HCT116 (cell line): ENCODE results near the gene ITIH1. TPM values are rescaled to one million over a fixed set of nuclear protein-coding genes. Genes with fewer than 3 reads are reported as not detected.

Source experiments
- ATAC-seq: fragments of 200-7000 bp; cut with Tn5 transposase; 2 replicates; pipeline ENCODE4 v1.9.1; 2020; ENCODE audit warnings: mild to moderate bottlenecking, moderate library complexity
- BruUV-seq: library from RNA; stranded (reverse); fragments of 400-500 nt; replicated peaks from 2 replicates; lab custom pipeline; 2021; lab: Mats Ljungman, UMichigan
- CTCF ChIA-PET: fragments of 300-600 bp; sonication (Branson Sonifier 250); formaldehyde crosslinking; loops from one replicate; lab custom pipeline; 2021; ENCODE audit warnings: antibody characterized with exemption; lab: Charles Lee
- POLR2A ChIA-PET: fragments of 300-600, 350-600 bp; sonication (Branson Sonifier 250); formaldehyde crosslinking; loops from one replicate; lab custom pipeline; 2021; ENCODE audit warnings: antibody characterized with exemption; lab: Charles Lee
- RAD21 ChIA-PET, 2 experiments: fragments of 300-600 bp; sonication (Branson Sonifier 250); formaldehyde crosslinking; loops; one replicate each; lab custom pipeline; 2023; ENCODE audit warnings: low total read pairs in 2 of 2; ENCODE audit not compliant: uncharacterized antibody in 2 of 2, unreplicated experiment in 2 of 2, low non-redundant PET in 1 of 2; lab: Charles Lee
- DNase-seq: peaks from one replicate; pipeline ENCODE4 v3.0.0-alpha.2; 2010; ENCODE audit warnings: low read depth, low spot score
- H2AFZ ChIP-seq: fragments of 200-600 bp; shearing (Covaris generic), sonication (generic); 2 replicates; pipeline ENCODE4 v1.6.1; 2017; ENCODE audit warnings: low read depth, mixed run types, mixed read lengths, antibody characterized with exemption, low read length; ENCODE audit not compliant: poor library complexity, severe bottlenecking
- H3K27ac ChIP-seq: 2 replicates; pipeline ENCODE4 v1.5.1; 2012; ENCODE audit warnings: low read depth, low read length
- H3K27me3 ChIP-seq: fragments of 200-600 bp; sonication (generic); 2 replicates; pipeline ENCODE4 v1.6.1; 2016; ENCODE audit warnings: mixed run types, low read length, mixed read lengths; ENCODE audit not compliant: insufficient read depth
- H3K36me3 ChIP-seq, 2 experiments: fragments of 200-500 bp in 1 of 2; fragments of 200-600 bp in 1 of 2; sonication (Bioruptor generic) in 1 of 2; sonication (generic) in 1 of 2; 2 replicates each; pipeline versions ENCODE4 v1.5.1 to v1.6.1; 2014 to 2016; ENCODE audit warnings: low read length in 2 of 2, inconsistent platforms in 1 of 2, mixed read lengths in 1 of 2, mixed run types in 1 of 2; ENCODE audit not compliant: insufficient read depth in 2 of 2, control insufficient read depth in 1 of 2
- H3K4me1 ChIP-seq, 2 experiments: fragments of 200-600 bp in 1 of 2; sonication (generic) in 1 of 2; 2 replicates each; pipeline versions ENCODE4 v1.5.1 to v1.6.1; 2012 to 2017; ENCODE audit warnings: low read length in 2 of 2, inconsistent platforms in 1 of 2, mild to moderate bottlenecking in 1 of 2, mixed read lengths in 1 of 2, mixed run types in 1 of 2, moderate library complexity in 1 of 2; ENCODE audit not compliant: insufficient read depth in 2 of 2, control insufficient read depth in 1 of 2
- H3K4me2 ChIP-seq: fragments of 200-600 bp; sonication (generic); 2 replicates; pipeline ENCODE4 v1.6.1; 2017; ENCODE audit warnings: mixed run types, low read length, mixed read lengths
- H3K4me3 ChIP-seq, 2 experiments: fragments of 200-600 bp in 1 of 2; sonication (generic) in 1 of 2; replicated peaks in 1 of 2; 2 replicates each; pipeline ENCODE4 v1.5.1; 2011 to 2016; ENCODE audit warnings: low read length in 2 of 2, control low read depth in 1 of 2, low read depth in 1 of 2, mild to moderate bottlenecking in 1 of 2, mixed read lengths in 1 of 2, mixed run types in 1 of 2
- H3K79me2 ChIP-seq: fragments of 200-600 bp; sonication (generic); 2 replicates; pipeline ENCODE4 v1.6.1; 2017; ENCODE audit warnings: mild to moderate bottlenecking, mixed run types, low read length, moderate library complexity, mixed read lengths; ENCODE audit not compliant: insufficient read depth
- H3K9ac ChIP-seq: fragments of 200-600 bp; sonication (generic); 2 replicates; pipeline ENCODE4 v1.6.1; 2016; ENCODE audit warnings: low read length, mixed read lengths
- H3K9me2 ChIP-seq: fragments of 200-600 bp; sonication (generic), shearing (Covaris generic); 2 replicates; pipeline ENCODE4 v1.6.1; 2017; ENCODE audit warnings: mixed run types, mild to moderate bottlenecking, moderate library complexity; ENCODE audit not compliant: insufficient read depth
- H3K9me3 ChIP-seq, 2 experiments: fragments of 200-500 bp in 1 of 2; fragments of 200-600 bp in 1 of 2; sonication (Bioruptor generic) in 1 of 2; sonication (generic) in 1 of 2; 2 replicates each; pipeline ENCODE4 v1.6.1; 2014 to 2017; ENCODE audit warnings: low read length in 2 of 2, mixed read lengths in 2 of 2, inconsistent platforms in 1 of 2, low read depth in 1 of 2, mild to moderate bottlenecking in 1 of 2, mixed run types in 1 of 2, moderate library complexity in 1 of 2; ENCODE audit not compliant: control insufficient read depth in 1 of 2, insufficient read depth in 1 of 2
- H4K20me1 ChIP-seq: fragments of 200-600 bp; sonication (generic), shearing (Covaris generic); 2 replicates; pipeline ENCODE4 v1.6.1; 2017; ENCODE audit warnings: mixed run types, mild to moderate bottlenecking, moderate library complexity; ENCODE audit not compliant: insufficient read depth
- CBX3 ChIP-seq: IDR thresholded peaks from 2 replicates; pipeline ENCODE4 v1.6.1; 2012; ENCODE audit warnings: low read depth
- EGR1 ChIP-seq: IDR thresholded peaks from 2 replicates; pipeline ENCODE4 v1.6.1; 2012; ENCODE audit warnings: low read depth
- ELF1 ChIP-seq: IDR thresholded peaks from 2 replicates; pipeline ENCODE4 v1.6.1; 2012; ENCODE audit warnings: low read depth, borderline replicate concordance
- EZH2 ChIP-seq: fragments of 200-600 bp; sonication (generic); IDR thresholded peaks from 2 replicates; pipeline ENCODE4 v1.6.1; 2017; ENCODE audit warnings: antibody characterized with exemption, mixed run types
- EZH2phosphoT487 ChIP-seq: fragments of 200-600 bp; IDR thresholded peaks from 2 replicates; pipeline ENCODE4 v1.6.1; 2018; ENCODE audit warnings: antibody characterized with exemption, borderline replicate concordance
- POLR2A ChIP-seq: IDR thresholded peaks from 2 replicates; pipeline ENCODE4 v1.7.0; 2011; ENCODE audit warnings: borderline replicate concordance; ENCODE audit not compliant: insufficient read depth, insufficient read length; ENCODE audit errors: extremely low read depth
- POLR2AphosphoS5 ChIP-seq: IDR thresholded peaks from 2 replicates; pipeline ENCODE4 v1.6.1; 2011; ENCODE audit warnings: mild to moderate bottlenecking, low read depth, low read length, moderate library complexity
- SRF ChIP-seq: IDR thresholded peaks from 2 replicates; pipeline ENCODE4 v1.6.1; 2012; ENCODE audit warnings: low read depth
- intact Hi-C: fragments of 100-400 bp; cut with micrococcal nuclease; formaldehyde crosslinking; loops from 2 replicates; pipeline ENCODE4 v1.10.0; 2022
- total RNA-seq: library from RNA; stranded (reverse); gene quantifications from one replicate; pipeline ENCODE4 v1.2.1, GENCODE V29; 2021; ENCODE audit not compliant: unreplicated experiment
- TF ChIP-seq, protein P1 (sequence below): IDR thresholded peaks from 2 replicates; pipeline ENCODE4 v1.6.1; 2012
- TF ChIP-seq, protein P2 (sequence below): IDR thresholded peaks from 2 replicates; pipeline ENCODE4 v1.6.1; 2012; ENCODE audit warnings: low read depth
- TF ChIP-seq, protein P3 (sequence below): IDR thresholded peaks from 2 replicates; pipeline ENCODE4 v1.6.1; 2011; ENCODE audit warnings: mild to moderate bottlenecking, low read length, moderate library complexity; ENCODE audit not compliant: insufficient replicate concordance; ENCODE audit errors: extremely low read depth
- TF ChIP-seq, protein P4 (sequence below), 3 experiments: fragments of 200-600 bp in 1 of 3; sonication (generic) in 1 of 3; IDR thresholded peaks in 2 of 3; conservative IDR thresholded peaks in 1 of 3; 2 replicates each; pipeline ENCODE4 v1.5.1; 2012 to 2017; ENCODE audit warnings: low read depth in 2 of 3, low read length in 2 of 3, antibody characterized with exemption in 1 of 3, borderline replicate concordance in 1 of 3, control low read depth in 1 of 3, mild to moderate bottlenecking in 1 of 3, mixed read lengths in 1 of 3, mixed run types in 1 of 3, moderate library complexity in 1 of 3; ENCODE audit not compliant: insufficient read depth in 1 of 3

Gene ITIH1
- total RNA-seq, 1 experiment from 2014 or later, result 0.37 TPM

DNA sequence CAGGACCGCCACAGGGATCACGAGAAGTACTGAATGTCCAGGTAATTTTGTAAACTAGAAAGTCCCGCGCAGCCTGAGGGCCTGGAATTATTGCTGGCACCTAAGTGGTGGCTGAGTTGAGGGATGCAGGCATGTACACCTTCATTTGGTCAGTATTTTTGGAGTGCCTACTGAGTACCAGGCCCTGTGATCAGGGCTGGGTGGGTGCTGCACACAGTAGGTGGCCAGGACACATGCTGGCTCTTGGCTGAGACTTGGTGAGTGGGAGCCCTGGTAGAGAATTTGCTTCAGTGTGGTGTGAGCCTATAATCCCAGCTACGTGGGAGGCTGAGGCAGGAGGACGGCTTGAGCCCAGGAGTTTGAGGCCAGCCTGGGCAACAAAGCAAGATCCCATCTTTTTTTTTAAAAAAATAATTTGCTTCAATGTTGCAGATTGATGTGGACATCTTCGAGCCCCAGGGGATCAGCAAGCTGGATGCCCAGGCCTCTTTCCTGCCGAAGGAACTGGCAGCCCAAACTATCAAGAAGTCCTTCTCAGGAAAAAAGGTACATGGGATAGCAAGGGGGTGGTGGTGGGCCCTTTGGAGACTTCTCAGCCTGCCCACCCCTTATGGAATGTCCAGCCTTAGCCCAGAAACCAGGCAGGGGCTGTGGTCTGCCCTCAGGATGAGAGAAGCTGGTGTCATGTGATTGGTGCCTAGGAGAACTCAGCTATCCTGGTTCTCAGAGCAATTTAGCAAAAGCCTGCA is 2.6 kb downstream of the ITIH1 start:
- no peak for DNase-seq
- Histone ChIP-seq H2AFZ (no peak overlapping the region), H3K9ac (no peak overlapping the region), H3K79me2 (no peaks in the 10 kb centered on the region), H3K27ac (no peak overlapping the region), H3K9me2 (no peaks in the 10 kb centered on the region), H3K9me3 (no peaks in the 10 kb centered on the region), H4K20me1 (no peaks in the 10 kb centered on the region), H3K4me1 (peaks cover 0 to 8% of the 10 kb centered on the region in 2 experiments; a peak in 1 of 4 replicates), H3K4me2 (no peak overlapping the region), H3K27me3 (peaks cover 30% of the 10 kb centered on the region), H3K4me3 (no peak overlapping the region), H3K36me3 (no peaks in the 10 kb centered on the region)
- TF ChIP-seq, protein P1, sequence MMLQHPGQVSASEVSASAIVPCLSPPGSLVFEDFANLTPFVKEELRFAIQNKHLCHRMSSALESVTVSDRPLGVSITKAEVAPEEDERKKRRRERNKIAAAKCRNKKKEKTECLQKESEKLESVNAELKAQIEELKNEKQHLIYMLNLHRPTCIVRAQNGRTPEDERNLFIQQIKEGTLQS, result no peak
- TF ChIP-seq ELF1 (no peak), EZH2phosphoT487 (no peak), SRF (no peak), POLR2A (no peak), EZH2 (no peak), EGR1 (no peak), POLR2AphosphoS5 (no peak), CBX3 (no peak)
- TF ChIP-seq, protein P2, sequence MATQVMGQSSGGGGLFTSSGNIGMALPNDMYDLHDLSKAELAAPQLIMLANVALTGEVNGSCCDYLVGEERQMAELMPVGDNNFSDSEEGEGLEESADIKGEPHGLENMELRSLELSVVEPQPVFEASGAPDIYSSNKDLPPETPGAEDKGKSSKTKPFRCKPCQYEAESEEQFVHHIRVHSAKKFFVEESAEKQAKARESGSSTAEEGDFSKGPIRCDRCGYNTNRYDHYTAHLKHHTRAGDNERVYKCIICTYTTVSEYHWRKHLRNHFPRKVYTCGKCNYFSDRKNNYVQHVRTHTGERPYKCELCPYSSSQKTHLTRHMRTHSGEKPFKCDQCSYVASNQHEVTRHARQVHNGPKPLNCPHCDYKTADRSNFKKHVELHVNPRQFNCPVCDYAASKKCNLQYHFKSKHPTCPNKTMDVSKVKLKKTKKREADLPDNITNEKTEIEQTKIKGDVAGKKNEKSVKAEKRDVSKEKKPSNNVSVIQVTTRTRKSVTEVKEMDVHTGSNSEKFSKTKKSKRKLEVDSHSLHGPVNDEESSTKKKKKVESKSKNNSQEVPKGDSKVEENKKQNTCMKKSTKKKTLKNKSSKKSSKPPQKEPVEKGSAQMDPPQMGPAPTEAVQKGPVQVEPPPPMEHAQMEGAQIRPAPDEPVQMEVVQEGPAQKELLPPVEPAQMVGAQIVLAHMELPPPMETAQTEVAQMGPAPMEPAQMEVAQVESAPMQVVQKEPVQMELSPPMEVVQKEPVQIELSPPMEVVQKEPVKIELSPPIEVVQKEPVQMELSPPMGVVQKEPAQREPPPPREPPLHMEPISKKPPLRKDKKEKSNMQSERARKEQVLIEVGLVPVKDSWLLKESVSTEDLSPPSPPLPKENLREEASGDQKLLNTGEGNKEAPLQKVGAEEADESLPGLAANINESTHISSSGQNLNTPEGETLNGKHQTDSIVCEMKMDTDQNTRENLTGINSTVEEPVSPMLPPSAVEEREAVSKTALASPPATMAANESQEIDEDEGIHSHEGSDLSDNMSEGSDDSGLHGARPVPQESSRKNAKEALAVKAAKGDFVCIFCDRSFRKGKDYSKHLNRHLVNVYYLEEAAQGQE, result no peak
- TF ChIP-seq, protein P3, sequence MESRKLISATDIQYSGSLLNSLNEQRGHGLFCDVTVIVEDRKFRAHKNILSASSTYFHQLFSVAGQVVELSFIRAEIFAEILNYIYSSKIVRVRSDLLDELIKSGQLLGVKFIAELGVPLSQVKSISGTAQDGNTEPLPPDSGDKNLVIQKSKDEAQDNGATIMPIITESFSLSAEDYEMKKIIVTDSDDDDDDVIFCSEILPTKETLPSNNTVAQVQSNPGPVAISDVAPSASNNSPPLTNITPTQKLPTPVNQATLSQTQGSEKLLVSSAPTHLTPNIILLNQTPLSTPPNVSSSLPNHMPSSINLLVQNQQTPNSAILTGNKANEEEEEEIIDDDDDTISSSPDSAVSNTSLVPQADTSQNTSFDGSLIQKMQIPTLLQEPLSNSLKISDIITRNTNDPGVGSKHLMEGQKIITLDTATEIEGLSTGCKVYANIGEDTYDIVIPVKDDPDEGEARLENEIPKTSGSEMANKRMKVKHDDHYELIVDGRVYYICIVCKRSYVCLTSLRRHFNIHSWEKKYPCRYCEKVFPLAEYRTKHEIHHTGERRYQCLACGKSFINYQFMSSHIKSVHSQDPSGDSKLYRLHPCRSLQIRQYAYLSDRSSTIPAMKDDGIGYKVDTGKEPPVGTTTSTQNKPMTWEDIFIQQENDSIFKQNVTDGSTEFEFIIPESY, result no peak
- TF ChIP-seq, protein P4, sequence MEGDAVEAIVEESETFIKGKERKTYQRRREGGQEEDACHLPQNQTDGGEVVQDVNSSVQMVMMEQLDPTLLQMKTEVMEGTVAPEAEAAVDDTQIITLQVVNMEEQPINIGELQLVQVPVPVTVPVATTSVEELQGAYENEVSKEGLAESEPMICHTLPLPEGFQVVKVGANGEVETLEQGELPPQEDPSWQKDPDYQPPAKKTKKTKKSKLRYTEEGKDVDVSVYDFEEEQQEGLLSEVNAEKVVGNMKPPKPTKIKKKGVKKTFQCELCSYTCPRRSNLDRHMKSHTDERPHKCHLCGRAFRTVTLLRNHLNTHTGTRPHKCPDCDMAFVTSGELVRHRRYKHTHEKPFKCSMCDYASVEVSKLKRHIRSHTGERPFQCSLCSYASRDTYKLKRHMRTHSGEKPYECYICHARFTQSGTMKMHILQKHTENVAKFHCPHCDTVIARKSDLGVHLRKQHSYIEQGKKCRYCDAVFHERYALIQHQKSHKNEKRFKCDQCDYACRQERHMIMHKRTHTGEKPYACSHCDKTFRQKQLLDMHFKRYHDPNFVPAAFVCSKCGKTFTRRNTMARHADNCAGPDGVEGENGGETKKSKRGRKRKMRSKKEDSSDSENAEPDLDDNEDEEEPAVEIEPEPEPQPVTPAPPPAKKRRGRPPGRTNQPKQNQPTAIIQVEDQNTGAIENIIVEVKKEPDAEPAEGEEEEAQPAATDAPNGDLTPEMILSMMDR (IDR thresholded peaks at IDR 0.05 in 2 of 3, conservative IDR thresholded peaks at IDR 0.05 in 1 of 3; ENCODE audit: borderline replicate concordance in 1 of 3, insufficient read depth in 1 of 3, low read depth in 2 of 3, low read length in 2 of 3), result no peak
- ChIA-PET POLR2A (no interaction called here), CTCF (interaction anchor here (0.8 kb wide), 2 partner anchors 41 to 368 kb away, joined by 3 read pairs; no protein-coding TSS in a partner anchor), RAD21 (no interaction called here)
- BruUV-seq, result no TSS peak
- ATAC-seq, result no peak
- intact Hi-C loops, result no loop called here
